K562 (cell line): ENCODE data around the gene RBM20. TPM values are rescaled to one million over a fixed set of nuclear protein-coding genes. Genes with fewer than 3 reads are reported as not detected.

Source experiments
- DEAF1 ChIP-seq: fragments of 450-650 bp; formaldehyde crosslinking; IDR thresholded peaks from 2 replicates; pipeline ENCODE4 v1.4.0; 2020; ENCODE audit warnings: mild to moderate bottlenecking, moderate library complexity
- HES1 ChIP-seq: fragments of 450-650 bp; IDR thresholded peaks from 2 replicates; pipeline ENCODE4 v1.6.1; 2016; ENCODE audit warnings: low read depth, mild to moderate bottlenecking, moderate library complexity
- IFI16 ChIP-seq: fragments of 250-450 bp; sonication (Bioruptor Pico); IDR thresholded peaks from 2 replicates; pipeline ENCODE4 v2.1.2; 2022; ENCODE audit warnings: mild to moderate bottlenecking, inconsistent platforms
- KDM2B ChIP-seq: fragments of 250-450 bp; sonication (Bioruptor Pico); IDR thresholded peaks from 2 replicates; pipeline ENCODE4 v1.8.0; 2021; ENCODE audit warnings: mild to moderate bottlenecking, moderate library complexity
- NR3C1 ChIP-seq: sonication (generic); formaldehyde crosslinking; IDR thresholded peaks from 2 replicates; pipeline ENCODE4 v1.8.1; 2022; ENCODE audit warnings: missing genetic modification reagents
- RBM15 ChIP-seq: fragments of 200-400 bp; formaldehyde crosslinking; IDR thresholded peaks from 2 replicates; pipeline ENCODE4 v1.6.1; 2018; ENCODE audit warnings: mild to moderate bottlenecking, low read length, moderate library complexity; ENCODE audit not compliant: insufficient read depth
- RNF219 ChIP-seq: fragments of 250-450 bp; sonication (Bioruptor Pico); IDR thresholded peaks from 2 replicates; pipeline ENCODE4 v1.5.0; 2022; ENCODE audit warnings: mild to moderate bottlenecking
- SLC30A9 ChIP-seq: fragments of 250-450 bp; sonication (Bioruptor Pico); IDR thresholded peaks from 2 replicates; pipeline ENCODE4 v1.8.0; 2022; ENCODE audit warnings: mild to moderate bottlenecking, moderate library complexity
- SMAD4 ChIP-seq: fragments of 250-450 bp; sonication (Bioruptor Pico); conservative IDR thresholded peaks from 2 replicates; pipeline ENCODE4 v1.8.0; 2021; ENCODE audit warnings: inconsistent platforms, mild to moderate bottlenecking, moderate library complexity
- TCFL5 ChIP-seq: fragments of 250-450 bp; sonication (Bioruptor Pico); conservative IDR thresholded peaks from 2 replicates; pipeline ENCODE4 v1.6.1; 2021; ENCODE audit warnings: mild to moderate bottlenecking, moderate library complexity, matching md5 sums
- TSC22D4 ChIP-seq: fragments of 450-650 bp; IDR thresholded peaks from 2 replicates; pipeline ENCODE4 v1.6.1; 2016; ENCODE audit warnings: missing genetic modification characterization, missing biosample characterization, control low read depth
- ZNF134 ChIP-seq: fragments of 250-450 bp; sonication (Bioruptor Pico); conservative IDR thresholded peaks from 2 replicates; pipeline ENCODE4 v1.4.0; 2020
- ZNF263 ChIP-seq: sonication (generic); formaldehyde crosslinking; IDR thresholded peaks from 2 replicates; pipeline ENCODE4 v1.8.0; 2022; ENCODE audit warnings: mild to moderate bottlenecking, missing genetic modification reagents, borderline replicate concordance
- ZNF324 ChIP-seq: fragments of 250-450 bp; sonication (Bioruptor Pico); IDR thresholded peaks from 2 replicates; pipeline ENCODE4 v1.4.0; 2020; ENCODE audit warnings: mild to moderate bottlenecking
- ZNF431 ChIP-seq: sonication (generic); formaldehyde crosslinking; IDR thresholded peaks from 2 replicates; pipeline ENCODE4 v1.8.0; 2022; ENCODE audit warnings: mild to moderate bottlenecking, missing genetic modification reagents
- ZNF707 ChIP-seq: fragments of 250-450 bp; sonication (Bioruptor Pico); conservative IDR thresholded peaks from 2 replicates; pipeline ENCODE4 v1.8.0; 2022; ENCODE audit warnings: inconsistent platforms, mild to moderate bottlenecking, moderate library complexity
- polyA plus RNA-seq, 8 experiments: library from polyadenylated mRNA; depleted of rRNA in 4 of 8; stranded (reverse) in 5 of 8; unstranded in 3 of 8; fragments of >200 nt; fragmentation: Nextera tagmentation in 2 of 8; fragmentation: Illumina TruSeq in 1 of 8; extraction: Ambion mirVana in 2 of 8; extraction: Trizol in 1 of 8; gene quantifications; 2 replicates each; pipeline versions ENCODE4 v1.2.1 to v1.2.3, GENCODE V29; 2011 to 2014; ENCODE audit warnings: inconsistent platforms in 1 of 8, missing spikeins in 1 of 8
- total RNA-seq, 7 experiments: library from RNA; depleted of rRNA in 6 of 7; stranded (reverse); fragments of >200 nt in 6 of 7; fragmentation: Illumina TruSeq in 2 of 7; extraction: Trizol in 2 of 7; gene quantifications; 2 replicates each; pipeline versions ENCODE4 v1.2.1 to v1.2.3, GENCODE V29; 2011 to 2021; ENCODE audit warnings: low replicate concordance in 1 of 7

RBM20 gene
- total and polyA plus RNA-seq, 9 of the 15 experiments (the other 6 are each of a cell fraction or from before 2014, with no cell fraction given), result 0.63 to 5.7 (median 3.2) TPM

- TF ChIP-seq ZNF324 (CRISPR knock-in tag) (no peak), KDM2B (CRISPR knock-in tag) (no peak), TCFL5 (CRISPR knock-in tag) (no peak), ZNF431 (CRISPR knock-in tag) (no peak), HES1 (peak; percentile 52; the same call in 1 of the 2 replicates), RNF219 (CRISPR knock-in tag) (no peak), IFI16 (CRISPR knock-in tag) (no peak), ZNF707 (CRISPR knock-in tag) (no peak), DEAF1 (CRISPR knock-in tag) (no peak), SMAD4 (0 out of 2 replicates have a peak, but pooled peaks have one; percentile 19), RBM15 (no peak), ZNF134 (CRISPR knock-in tag) (no peak), NR3C1 (CRISPR knock-in tag) (no peak), TSC22D4 (no peak), ZNF263 (CRISPR knock-in tag) (no peak), SLC30A9 (CRISPR knock-in tag) (no peak)
These were observed 214.3 kb downstream of the RBM20 start (continued) for GRCh38 chr10:110858297-110858934.
